Peyer's patch (tissue), 4 donors: Measurements from ENCODE around the gene TPP1.

ENCODE experiments used
- POLR2A ChIP-seq, 2 donors: fragments of 450-650 bp; IDR thresholded peaks; one replicate each; pipeline ENCODE4 v1.5.1; 2017; ENCODE audit warnings: antibody characterized with exemption in 2 of 2, mild to moderate bottlenecking in 2 of 2, moderate library complexity in 2 of 2
- TF ChIP-seq, protein P1 (sequence below), 6 experiments: fragments of 450-650 bp in 4 of 6; fragments of 200-600 bp in 2 of 6; sonication (generic) in 1 of 6; IDR thresholded peaks; one replicate each; pipeline ENCODE4 v1.5.1; 2017 to 2019; ENCODE audit warnings: antibody characterized with exemption in 6 of 6, mild to moderate bottlenecking in 3 of 6, moderate library complexity in 1 of 6

DNA sequence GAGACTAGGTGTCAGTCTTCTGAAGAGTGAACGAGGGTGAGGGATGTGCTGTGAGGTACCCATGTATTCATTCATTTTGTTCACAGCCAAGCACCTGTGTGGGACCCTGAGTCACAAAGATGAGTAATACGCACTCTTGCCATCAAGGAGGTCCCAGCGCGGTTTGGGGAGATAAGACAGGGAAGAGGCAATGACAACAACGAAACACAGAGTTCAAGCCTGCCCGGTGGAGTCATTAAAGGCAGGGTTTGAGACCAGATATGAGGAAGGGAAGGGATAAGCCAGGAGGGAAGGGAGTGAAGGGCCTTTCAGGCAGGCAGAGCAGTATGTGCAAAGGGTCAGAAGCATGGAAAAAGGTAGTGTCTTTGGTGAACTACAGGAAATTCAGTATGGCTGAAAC lies 31.8 kb upstream of the TPP1 start:
- no peak for TF ChIP-seq POLR2A (IDR thresholded peaks at IDR 0.05)
- TF ChIP-seq, protein P1, sequence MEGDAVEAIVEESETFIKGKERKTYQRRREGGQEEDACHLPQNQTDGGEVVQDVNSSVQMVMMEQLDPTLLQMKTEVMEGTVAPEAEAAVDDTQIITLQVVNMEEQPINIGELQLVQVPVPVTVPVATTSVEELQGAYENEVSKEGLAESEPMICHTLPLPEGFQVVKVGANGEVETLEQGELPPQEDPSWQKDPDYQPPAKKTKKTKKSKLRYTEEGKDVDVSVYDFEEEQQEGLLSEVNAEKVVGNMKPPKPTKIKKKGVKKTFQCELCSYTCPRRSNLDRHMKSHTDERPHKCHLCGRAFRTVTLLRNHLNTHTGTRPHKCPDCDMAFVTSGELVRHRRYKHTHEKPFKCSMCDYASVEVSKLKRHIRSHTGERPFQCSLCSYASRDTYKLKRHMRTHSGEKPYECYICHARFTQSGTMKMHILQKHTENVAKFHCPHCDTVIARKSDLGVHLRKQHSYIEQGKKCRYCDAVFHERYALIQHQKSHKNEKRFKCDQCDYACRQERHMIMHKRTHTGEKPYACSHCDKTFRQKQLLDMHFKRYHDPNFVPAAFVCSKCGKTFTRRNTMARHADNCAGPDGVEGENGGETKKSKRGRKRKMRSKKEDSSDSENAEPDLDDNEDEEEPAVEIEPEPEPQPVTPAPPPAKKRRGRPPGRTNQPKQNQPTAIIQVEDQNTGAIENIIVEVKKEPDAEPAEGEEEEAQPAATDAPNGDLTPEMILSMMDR (IDR thresholded peaks at IDR 0.05), result no peak
